C4-2B (cell line): ENCODE data around the gene TMC3.

ENCODE experiments used
- ZFX ChIP-seq: fragments of 450-650 bp; IDR thresholded peaks from 2 replicates; pipeline ENCODE4 v1.6.1; 2017
- TF ChIP-seq, protein P1 (sequence below): fragments of 450-650 bp; conservative IDR thresholded peaks from 2 replicates; pipeline ENCODE4 v1.5.1; 2017; ENCODE audit warnings: mild to moderate bottlenecking

DNA sequence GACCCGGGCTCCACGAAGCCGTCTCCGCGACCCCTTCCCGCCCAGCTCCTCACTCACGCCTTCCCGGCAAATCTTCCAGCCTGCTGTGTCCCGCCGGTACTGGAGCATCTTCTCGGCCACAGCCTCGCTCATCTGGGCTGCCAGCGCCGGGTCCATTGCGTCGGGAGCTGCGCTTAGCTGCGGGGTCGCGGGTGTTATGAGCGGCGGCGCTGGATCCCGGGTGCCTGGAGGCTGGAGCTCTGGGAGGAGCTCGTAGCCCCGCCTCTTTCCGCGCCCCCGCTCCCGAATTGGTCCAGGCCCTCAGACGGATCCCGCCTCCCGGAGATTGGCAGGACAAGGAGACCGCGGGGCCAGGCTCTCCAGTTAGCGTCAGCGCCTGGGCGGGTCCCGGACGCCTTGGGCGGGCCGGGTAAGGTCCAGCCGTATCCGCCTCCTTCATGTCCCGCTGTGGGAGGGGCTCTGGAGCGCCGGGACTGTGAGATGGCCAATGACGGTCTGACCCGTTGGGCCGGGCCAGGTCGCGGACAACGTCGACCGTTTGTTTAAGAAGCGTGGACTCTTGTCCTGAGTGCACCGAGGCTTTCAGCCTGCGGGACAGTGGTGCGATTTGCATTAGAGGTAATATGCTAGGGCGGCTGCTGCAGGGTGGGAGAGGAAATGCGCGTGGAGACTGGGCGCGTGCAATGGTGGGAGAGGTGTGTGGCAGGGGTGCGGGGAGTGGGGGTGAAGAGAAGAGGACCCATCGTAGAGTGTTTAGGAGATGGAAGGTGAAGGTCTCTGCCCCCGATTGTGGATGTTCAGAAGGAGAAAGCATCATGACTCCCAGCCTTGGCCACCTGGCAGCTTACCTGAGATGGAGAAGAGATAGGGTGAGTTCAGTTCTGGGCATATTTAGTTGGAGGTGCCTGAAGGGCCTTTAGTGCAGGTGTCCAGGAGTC lies 49.8 kb downstream of the TMC3 start, which contains the start of gene STARD5:
- TF ChIP-seq, protein P1, sequence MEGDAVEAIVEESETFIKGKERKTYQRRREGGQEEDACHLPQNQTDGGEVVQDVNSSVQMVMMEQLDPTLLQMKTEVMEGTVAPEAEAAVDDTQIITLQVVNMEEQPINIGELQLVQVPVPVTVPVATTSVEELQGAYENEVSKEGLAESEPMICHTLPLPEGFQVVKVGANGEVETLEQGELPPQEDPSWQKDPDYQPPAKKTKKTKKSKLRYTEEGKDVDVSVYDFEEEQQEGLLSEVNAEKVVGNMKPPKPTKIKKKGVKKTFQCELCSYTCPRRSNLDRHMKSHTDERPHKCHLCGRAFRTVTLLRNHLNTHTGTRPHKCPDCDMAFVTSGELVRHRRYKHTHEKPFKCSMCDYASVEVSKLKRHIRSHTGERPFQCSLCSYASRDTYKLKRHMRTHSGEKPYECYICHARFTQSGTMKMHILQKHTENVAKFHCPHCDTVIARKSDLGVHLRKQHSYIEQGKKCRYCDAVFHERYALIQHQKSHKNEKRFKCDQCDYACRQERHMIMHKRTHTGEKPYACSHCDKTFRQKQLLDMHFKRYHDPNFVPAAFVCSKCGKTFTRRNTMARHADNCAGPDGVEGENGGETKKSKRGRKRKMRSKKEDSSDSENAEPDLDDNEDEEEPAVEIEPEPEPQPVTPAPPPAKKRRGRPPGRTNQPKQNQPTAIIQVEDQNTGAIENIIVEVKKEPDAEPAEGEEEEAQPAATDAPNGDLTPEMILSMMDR = no peak
- no peak for TF ChIP-seq ZFX
